ENCODE results near the gene ZSWIM2. TPM values are rescaled to one million over a fixed set of nuclear protein-coding genes. Genes with fewer than 3 reads are reported as not detected.

Gene ZSWIM2
- polyA plus RNA-seq, 1 of the 3 experiments (the other 2 are of a cell fraction) = 0.05 TPM

- H3K36me3 ChIP-seq (replicated peaks in 1 of 2; ENCODE audit: control insufficient read depth in 1 of 2, insufficient read depth in 2 of 2, low read length in 1 of 2) = no peaks in the 10 kb centered on the region
- H2AFZ ChIP-seq (ENCODE audit: low read depth) = no peak overlapping the region
- H3K27me3 ChIP-seq (ENCODE audit: insufficient read depth) = no peaks in the 10 kb centered on the region
- TF ChIP-seq GABPA (IDR thresholded peaks at IDR 0.05; ENCODE audit: low read depth) (no peak), CHD2 (IDR thresholded peaks at IDR 0.05; ENCODE audit: low read length, partially characterized antibody) (no peak), EP300 (IDR thresholded peaks at IDR 0.05; ENCODE audit: borderline replicate concordance in 1 of 2, low read depth in 1 of 2, low read length in 1 of 2) (no peak), NFIC (IDR thresholded peaks at IDR 0.05; ENCODE audit: borderline replicate concordance) (no peak), ELF1 (IDR thresholded peaks at IDR 0.05) (no peak), FOXJ3 (CRISPR knock-in tag; IDR thresholded peaks at IDR 0.05) (no peak), CTCF (IDR thresholded peaks at IDR 0.05) (no peak), REST (IDR thresholded peaks at IDR 0.05; ENCODE audit: low read depth, low read length) (no peak), TEAD4 (IDR thresholded peaks at IDR 0.05; ENCODE audit: borderline replicate concordance, insufficient read depth) (no peak), PBX3 (IDR thresholded peaks at IDR 0.05) (no peak), RFX5 (IDR thresholded peaks at IDR 0.05; ENCODE audit: low read length) (no peak), YY1 (IDR thresholded peaks at IDR 0.05; ENCODE audit: low read depth) (no peak), MXI1 (IDR thresholded peaks at IDR 0.05; ENCODE audit: low read depth, low read length) (no peak), FOSL2 (IDR thresholded peaks at IDR 0.05; ENCODE audit: borderline replicate concordance, low read depth) (no peak)
- H3K79me2 ChIP-seq (ENCODE audit: insufficient read depth) = no peaks in the 10 kb centered on the region
- WGBS (ENCODE audit: low lambda C conversion rate) = 54% methylated on average over 1 of the region's 1 CpG
- H3K4me2 ChIP-seq = no peak overlapping the region
- H3K9me3 ChIP-seq = no peaks in the 10 kb centered on the region
- no peak overlapping the region for H3K9ac ChIP-seq
- H4K20me1 ChIP-seq (ENCODE audit: insufficient read depth) = no peaks in the 10 kb centered on the region
- CTCF ChIA-PET = no interaction called here
- H3K4me1 ChIP-seq (ENCODE audit: control insufficient read depth in 1 of 2, insufficient read depth in 2 of 2, low read depth in 1 of 2, low read length in 1 of 2) = no peaks in the 10 kb centered on the region
- no peak for DNase-seq
- POLR2A ChIA-PET = no interaction called here
- peaks cover 3% of the 10 kb centered on the region for H3F3A ChIP-seq (replicated peaks; ENCODE audit: insufficient read depth)
- no peak overlapping the region for H3K4me3 ChIP-seq (ENCODE audit: low read depth in 2 of 2, low read length in 1 of 2)
- no peak overlapping the region for H3K27ac ChIP-seq (ENCODE audit: low read depth in 2 of 2, low read length in 1 of 2)
- no peaks in the 10 kb centered on the region for H3K9me2 ChIP-seq
Measured at GRCh38 chr2:186835628-186836027, 13.3 kb downstream of the ZSWIM2 start.

Data from SK-N-SH (cell line).